GM06990 (cell line): ENCODE data around the gene MAPK13.

Experiments used
- DNase-seq: peaks from one replicate; pipeline ENCODE4 v3.0.0-alpha.2; 2011; ENCODE audit not compliant: insufficient read length; ENCODE audit errors: extremely low read depth
- H3K27me3 ChIP-seq: replicated peaks from 2 replicates; pipeline ENCODE4 v1.6.0; 2011; ENCODE audit warnings: low read length; ENCODE audit not compliant: control insufficient read depth, insufficient read depth
- H3K36me3 ChIP-seq: 2 replicates; pipeline ENCODE4 v1.5.1; 2011; ENCODE audit warnings: low read length; ENCODE audit not compliant: control insufficient read depth, insufficient read depth
- H3K4me3 ChIP-seq: replicated peaks from 2 replicates; pipeline ENCODE4 v1.5.1; 2011; ENCODE audit warnings: low read depth, mild to moderate bottlenecking, control low read depth, low read length
- CTCF ChIP-seq: IDR thresholded peaks from 2 replicates; pipeline ENCODE4 v1.5.1; 2011; ENCODE audit warnings: low read length, control low read depth, mild to moderate bottlenecking, inconsistent platforms; ENCODE audit not compliant: insufficient read depth, poor library complexity, severe bottlenecking

The MAPK13 gene

GRCh38 chr6:36101691-36102090, 28.6 kb upstream of the MAPK13 start:
- no peak for DNase-seq
- TF ChIP-seq CTCF = no peak
- Histone ChIP-seq H3K27me3 (no peaks in the 10 kb centered on the region), H3K36me3 (peaks cover 4% of the 10 kb centered on the region), H3K4me3 (no peak overlapping the region)

DNA sequence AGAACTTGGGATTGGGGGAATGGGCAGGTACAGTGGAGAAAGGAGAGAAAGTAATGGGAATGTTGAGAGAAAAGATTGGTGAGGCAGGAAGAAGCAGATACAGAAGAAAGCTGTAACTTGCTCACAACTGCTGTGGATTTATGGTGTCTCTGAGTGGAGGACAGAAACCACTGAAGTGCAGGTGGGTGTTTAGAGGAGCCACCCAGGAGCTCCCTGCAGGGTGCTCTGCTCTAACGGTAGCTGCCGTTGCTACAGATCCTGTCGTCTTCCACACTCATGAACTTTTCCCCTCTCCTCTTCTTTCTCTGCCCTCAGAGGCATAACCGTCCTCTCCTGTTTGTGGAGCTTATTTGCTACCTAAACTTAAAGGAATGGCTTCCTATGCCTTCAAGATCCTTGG, 27.5 kb upstream of the MAPK13 start:
- no peak for DNase-seq
- H3K36me3 ChIP-seq = peaks cover 4% of the 10 kb centered on the region
- no peak overlapping the region for H3K4me3 ChIP-seq
- TF ChIP-seq CTCF = no peak
- no peaks in the 10 kb centered on the region for H3K27me3 ChIP-seq

- no peaks in the 10 kb centered on the region for H3K27me3 ChIP-seq
- H3K36me3 ChIP-seq = peaks cover 12% of the 10 kb centered on the region
- no peak overlapping the region for H3K4me3 ChIP-seq
- TF ChIP-seq CTCF = no peak
- DNase-seq = no peak
These were observed 25.5 kb upstream of the MAPK13 start for GRCh38 chr6:36104836-36105235.

DNA sequence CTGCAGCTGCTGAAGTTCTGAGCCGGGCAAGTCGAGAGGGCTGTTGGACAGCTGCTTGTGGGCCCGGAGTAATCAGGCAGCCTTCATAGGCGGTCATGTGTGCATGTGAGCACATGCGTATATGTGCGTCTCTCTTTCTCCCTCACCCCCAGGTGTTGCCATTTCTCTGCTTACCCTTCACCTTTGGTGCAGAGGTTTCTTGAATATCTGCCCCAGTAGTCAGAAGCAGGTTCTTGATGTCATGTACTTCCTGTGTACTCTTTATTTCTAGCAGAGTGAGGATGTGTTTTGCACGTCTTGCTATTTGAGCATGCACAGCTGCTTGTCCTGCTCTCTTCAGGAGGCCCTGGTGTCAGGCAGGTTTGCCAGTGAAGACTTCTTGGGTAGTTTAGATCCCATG, 21.2 kb upstream of the MAPK13 start:
- H3K36me3 ChIP-seq = peaks cover 8% of the 10 kb centered on the region
- TF ChIP-seq CTCF = no peak

DNA sequence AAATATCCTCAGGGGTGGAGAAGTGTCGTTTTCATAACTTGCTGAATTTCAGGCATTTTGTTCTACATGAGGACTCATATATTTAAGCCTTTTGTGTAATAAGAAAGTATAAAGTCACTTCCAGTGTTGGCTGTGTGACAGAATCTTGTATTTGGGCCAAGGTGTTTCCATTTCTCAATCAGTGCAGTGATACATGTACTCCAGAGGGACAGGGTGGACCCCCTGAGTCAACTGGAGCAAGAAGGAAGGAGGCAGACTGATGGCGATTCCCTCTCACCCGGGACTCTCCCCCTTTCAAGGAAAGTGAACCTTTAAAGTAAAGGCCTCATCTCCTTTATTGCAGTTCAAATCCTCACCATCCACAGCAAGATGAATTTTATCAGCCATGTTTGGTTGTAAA, 20.3 kb upstream of the MAPK13 start:
- no peaks in the 10 kb centered on the region for H3K27me3 ChIP-seq
- no peak overlapping the region for H3K4me3 ChIP-seq
- TF ChIP-seq CTCF = no peak
- DNase-seq = no peak
- H3K36me3 ChIP-seq = peaks cover 8% of the 10 kb centered on the region

More for the DNA sequence above, 21.2 kb upstream of the MAPK13 start:
- DNase-seq = no peak
- Histone ChIP-seq H3K27me3 (no peaks in the 10 kb centered on the region), H3K4me3 (no peak overlapping the region)

- no peak for DNase-seq
- H3K4me3 ChIP-seq = no peak overlapping the region
- peaks cover 8% of the 10 kb centered on the region for H3K36me3 ChIP-seq
- H3K27me3 ChIP-seq = no peaks in the 10 kb centered on the region
- no peak for TF ChIP-seq CTCF
These were observed 19.4 kb upstream of the MAPK13 start for GRCh38 chr6:36110863-36111262.
